Measurements from ENCODE around the gene TENM3. TPM values are rescaled to one million over a fixed set of nuclear protein-coding genes. Genes with fewer than 3 reads are reported as not detected.

TENM3 gene
- total RNA-seq, 4 donors from 2014 or later = 5.9 to 61.5 (median 24.6) TPM

DNA sequence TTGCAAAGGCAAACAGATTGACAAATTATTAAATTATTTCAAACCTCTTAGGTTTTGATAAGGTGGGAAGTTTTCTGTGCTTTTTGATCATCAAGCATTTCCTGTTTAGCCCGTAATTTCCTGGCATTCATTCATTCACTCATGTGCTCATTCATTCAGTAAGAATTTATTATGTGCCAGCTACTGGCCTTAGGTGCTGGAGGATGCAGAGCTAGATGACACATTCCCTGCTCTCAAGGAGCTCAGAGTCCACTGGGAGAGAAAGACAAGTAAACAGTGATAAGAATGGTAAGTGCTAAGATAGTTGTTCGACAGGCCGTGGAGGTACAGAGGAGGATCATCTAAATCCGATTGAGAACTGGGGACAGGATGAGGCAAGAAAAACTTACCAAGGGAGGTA, 520.9 kb downstream of the TENM3 start:
- Histone ChIP-seq H3K36me3 (no peaks in the 10 kb centered on the region), H3K4me3 (no peak overlapping the region), H3K27ac (no peak overlapping the region), H3K9me3 (no peaks in the 10 kb centered on the region), H3K27me3 (no peaks in the 10 kb centered on the region), H3K4me1 (no peaks in the 10 kb centered on the region)
- TF ChIP-seq, protein P1, sequence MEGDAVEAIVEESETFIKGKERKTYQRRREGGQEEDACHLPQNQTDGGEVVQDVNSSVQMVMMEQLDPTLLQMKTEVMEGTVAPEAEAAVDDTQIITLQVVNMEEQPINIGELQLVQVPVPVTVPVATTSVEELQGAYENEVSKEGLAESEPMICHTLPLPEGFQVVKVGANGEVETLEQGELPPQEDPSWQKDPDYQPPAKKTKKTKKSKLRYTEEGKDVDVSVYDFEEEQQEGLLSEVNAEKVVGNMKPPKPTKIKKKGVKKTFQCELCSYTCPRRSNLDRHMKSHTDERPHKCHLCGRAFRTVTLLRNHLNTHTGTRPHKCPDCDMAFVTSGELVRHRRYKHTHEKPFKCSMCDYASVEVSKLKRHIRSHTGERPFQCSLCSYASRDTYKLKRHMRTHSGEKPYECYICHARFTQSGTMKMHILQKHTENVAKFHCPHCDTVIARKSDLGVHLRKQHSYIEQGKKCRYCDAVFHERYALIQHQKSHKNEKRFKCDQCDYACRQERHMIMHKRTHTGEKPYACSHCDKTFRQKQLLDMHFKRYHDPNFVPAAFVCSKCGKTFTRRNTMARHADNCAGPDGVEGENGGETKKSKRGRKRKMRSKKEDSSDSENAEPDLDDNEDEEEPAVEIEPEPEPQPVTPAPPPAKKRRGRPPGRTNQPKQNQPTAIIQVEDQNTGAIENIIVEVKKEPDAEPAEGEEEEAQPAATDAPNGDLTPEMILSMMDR (IDR thresholded peaks at IDR 0.05) = no peak
- no peak for TF ChIP-seq POLR2A (IDR thresholded peaks at IDR 0.05)
- DNase-seq = no peak
- intact Hi-C loops (cut with DNase I; ENCODE audit: low total_unique reads) = no loop called here

DNA sequence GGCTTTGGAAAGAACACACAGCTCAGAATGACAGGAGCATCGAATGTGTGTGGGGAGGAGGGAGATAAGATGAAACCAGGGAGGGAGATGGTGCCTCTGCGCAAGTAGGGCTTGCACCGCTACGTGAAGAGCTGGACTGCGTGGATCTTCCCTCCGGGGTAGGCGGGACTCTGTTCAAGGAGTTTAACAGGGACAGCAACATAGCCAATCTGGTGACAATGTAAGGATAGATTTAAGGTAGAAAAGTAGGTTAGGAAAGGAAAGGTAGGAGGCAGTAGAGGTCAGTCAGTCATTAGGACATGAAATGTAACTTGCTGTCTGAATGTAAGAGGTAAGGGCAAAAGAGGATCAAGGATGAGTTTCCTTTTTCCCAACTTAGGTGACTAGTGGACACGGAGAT, 521.4 kb downstream of the TENM3 start:
- DNase-seq = no peak
- intact Hi-C loops (cut with DNase I; ENCODE audit: low total_unique reads) = no loop called here
- no peak overlapping the region for H3K27ac ChIP-seq
- H3K9me3 ChIP-seq = no peaks in the 10 kb centered on the region
- H3K4me3 ChIP-seq = no peak overlapping the region
- no peaks in the 10 kb centered on the region for H3K36me3 ChIP-seq
- no peak for TF ChIP-seq POLR2A (IDR thresholded peaks at IDR 0.05)
- TF ChIP-seq, protein P1 (IDR thresholded peaks at IDR 0.05) = no peak
- no peaks in the 10 kb centered on the region for H3K27me3 ChIP-seq
- H3K4me1 ChIP-seq = no peaks in the 10 kb centered on the region

DNA sequence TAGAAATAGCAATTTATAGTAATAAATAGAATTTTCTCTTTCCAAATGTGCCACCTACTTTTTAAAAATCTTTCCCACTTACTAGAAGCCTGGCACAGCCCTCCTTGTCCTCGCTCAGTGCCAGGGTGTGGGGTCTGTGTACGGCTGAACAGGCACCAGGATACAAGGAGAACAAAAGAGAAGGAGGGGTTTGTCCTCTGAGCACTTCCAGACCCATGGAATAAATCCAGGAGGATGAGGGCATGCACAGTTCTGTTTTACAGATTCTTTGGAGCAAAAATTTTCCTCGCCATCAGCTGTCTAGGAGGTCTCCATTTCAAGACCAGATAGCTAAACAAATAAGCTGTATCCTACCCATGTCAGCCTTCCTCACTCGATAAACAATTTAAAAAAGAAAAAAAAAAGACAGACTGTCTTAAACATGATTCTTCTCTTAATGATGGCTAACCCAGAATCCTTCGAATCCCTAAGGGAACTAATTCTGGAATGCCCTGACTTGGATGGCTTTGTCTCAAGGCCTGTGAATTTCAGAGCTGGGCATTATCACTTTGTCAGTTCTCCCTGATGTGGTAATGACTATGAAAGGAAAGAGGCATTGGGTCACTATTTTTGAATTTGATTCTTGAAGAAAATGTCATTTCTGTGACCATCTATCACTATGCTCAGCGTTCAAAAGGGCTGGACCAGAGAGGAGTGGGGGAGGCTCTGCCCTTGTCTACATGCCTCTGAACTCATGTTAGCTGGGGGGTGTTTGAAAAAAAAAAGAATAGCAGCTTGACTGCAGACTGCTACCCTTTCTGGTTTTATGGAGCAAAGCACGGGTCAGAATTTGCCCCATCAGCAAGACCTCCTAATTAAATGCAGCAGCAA, 523.0 kb downstream of the TENM3 start:
- TF ChIP-seq, protein P1 (IDR thresholded peaks at IDR 0.05) = no peak
- TF ChIP-seq POLR2A (IDR thresholded peaks at IDR 0.05) = no peak
- no peak overlapping the region for H3K27ac ChIP-seq
- H3K4me1 ChIP-seq = no peaks in the 10 kb centered on the region
- no peaks in the 10 kb centered on the region for H3K9me3 ChIP-seq
- H3K36me3 ChIP-seq = no peaks in the 10 kb centered on the region
- H3K27me3 ChIP-seq = no peaks in the 10 kb centered on the region
- no peak overlapping the region for H3K4me3 ChIP-seq
- no peak for DNase-seq
- intact Hi-C loops (cut with DNase I; ENCODE audit: low total_unique reads) = no loop called here

DNA sequence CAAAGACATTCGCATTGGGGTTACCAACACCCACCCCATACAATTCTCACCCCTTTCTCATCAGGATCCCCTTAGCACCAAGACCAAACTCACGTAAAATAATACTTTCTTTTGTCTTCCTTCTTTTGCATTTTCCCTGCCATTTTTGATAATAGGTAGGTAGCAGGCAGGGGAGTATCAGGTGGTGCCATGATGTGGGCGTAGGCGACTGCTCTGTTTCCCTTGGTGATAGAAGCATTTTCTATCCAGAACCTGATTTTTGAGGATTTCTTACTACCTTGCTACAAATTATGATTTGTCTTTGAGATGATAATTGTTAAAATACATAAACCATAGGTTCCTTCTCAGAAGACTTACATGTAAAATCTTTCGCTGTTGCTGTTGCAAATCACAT, 523.7 kb downstream of the TENM3 start:
- intact Hi-C loops (cut with DNase I; ENCODE audit: low total_unique reads) = no loop called here
- Histone ChIP-seq H3K36me3 (no peaks in the 10 kb centered on the region), H3K9me3 (no peaks in the 10 kb centered on the region), H3K4me1 (no peaks in the 10 kb centered on the region), H3K27ac (no peak overlapping the region), H3K4me3 (no peak overlapping the region), H3K27me3 (no peaks in the 10 kb centered on the region)
- TF ChIP-seq POLR2A (IDR thresholded peaks at IDR 0.05) = no peak
- TF ChIP-seq, protein P1 (IDR thresholded peaks at IDR 0.05) = no peak
- DNase-seq = no peak

DNA sequence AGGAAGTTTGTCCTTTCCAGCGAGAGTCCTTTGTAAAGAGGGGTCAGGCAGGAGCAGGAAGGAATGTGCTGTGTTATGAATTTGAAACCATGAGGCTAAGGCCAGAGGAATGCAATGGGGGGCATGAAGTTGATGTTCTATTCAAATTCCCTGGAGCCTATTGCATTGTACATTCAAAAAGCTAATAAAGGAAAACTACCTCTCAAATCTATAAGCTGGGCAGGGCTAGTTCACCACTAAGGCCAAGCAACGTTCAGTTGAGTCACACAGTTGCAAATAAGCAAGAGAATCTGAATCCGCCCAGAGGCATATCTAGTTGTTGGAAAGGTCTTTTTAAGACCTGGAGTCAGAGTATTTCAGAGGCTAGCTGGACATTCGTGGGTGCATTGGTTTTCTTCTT, 525.6 kb downstream of the TENM3 start:
- Histone ChIP-seq H3K36me3 (no peaks in the 10 kb centered on the region), H3K4me1 (no peaks in the 10 kb centered on the region), H3K9me3 (no peaks in the 10 kb centered on the region), H3K27ac (no peak overlapping the region), H3K27me3 (no peaks in the 10 kb centered on the region), H3K4me3 (no peak overlapping the region)
- DNase-seq = no peak
- intact Hi-C loops (cut with DNase I; ENCODE audit: low total_unique reads) = no loop called here
- TF ChIP-seq, protein P1 (IDR thresholded peaks at IDR 0.05) = no peak
- TF ChIP-seq POLR2A (IDR thresholded peaks at IDR 0.05) = no peak

Measured in uterus (tissue), 4 donors.